Activated naive CD8-positive, alpha-beta T cell (primary cell): ENCODE data around the gene METTL23.
"Not testable (repeated sequence)": the region's sequence is repeated elsewhere in the genome, so short reads cannot be mapped to it uniquely, and the experiment has no call there.

Experiments
- H3K27ac Mint-ChIP-seq: one replicate; pipeline ENCODE4 v1.8.0; 2021; ENCODE audit warnings: mixed read lengths
- H3K27me3 Mint-ChIP-seq: one replicate; pipeline ENCODE4 v1.8.0; 2021; ENCODE audit warnings: mixed read lengths
- H3K36me3 Mint-ChIP-seq: one replicate; pipeline ENCODE4 v1.8.0; 2021; ENCODE audit warnings: mixed read lengths
- H3K4me1 Mint-ChIP-seq: one replicate; pipeline ENCODE4 v1.8.0; 2021; ENCODE audit warnings: low read depth, mixed read lengths
- H3K4me3 Mint-ChIP-seq: one replicate; pipeline ENCODE4 v1.8.0; 2021; ENCODE audit warnings: mild to moderate bottlenecking, mixed read lengths
- H3K9me3 Mint-ChIP-seq: one replicate; pipeline ENCODE4 v1.8.0; 2021; ENCODE audit warnings: low read depth, mixed read lengths

METTL23 gene

GRCh38 chr17:76744747-76745146, 18.1 kb downstream of the METTL23 start:
- no peaks in the 10 kb centered on the region for H3K9me3 Mint-ChIP-seq
- peaks cover 13% of the 10 kb centered on the region for H3K4me1 Mint-ChIP-seq
- H3K4me3 Mint-ChIP-seq = no peak overlapping the region
- H3K27me3 Mint-ChIP-seq = no peaks in the 10 kb centered on the region
- no peak overlapping the region for H3K27ac Mint-ChIP-seq
- peaks cover 16% of the 10 kb centered on the region for H3K36me3 Mint-ChIP-seq

- H3K4me3 Mint-ChIP-seq, H3K27ac Mint-ChIP-seq, H3K4me1 Mint-ChIP-seq, H3K9me3 Mint-ChIP-seq, H3K27me3 Mint-ChIP-seq: not testable (repeated sequence)
- peaks cover 16% of the 10 kb centered on the region for H3K36me3 Mint-ChIP-seq
Observed at GRCh38 chr17:76745785-76746184, 19.1 kb downstream of the METTL23 start.

GRCh38 chr17:76747716-76748363, 21.2 kb downstream of the METTL23 start:
- no peak overlapping the region for H3K27ac Mint-ChIP-seq
- peaks cover 11% of the 10 kb centered on the region for H3K36me3 Mint-ChIP-seq
- H3K4me3 Mint-ChIP-seq = no peak overlapping the region
- H3K27me3 Mint-ChIP-seq = no peaks in the 10 kb centered on the region
- no peaks in the 10 kb centered on the region for H3K9me3 Mint-ChIP-seq
- peaks cover 15% of the 10 kb centered on the region for H3K4me1 Mint-ChIP-seq

- peaks cover 11% of the 10 kb centered on the region for H3K36me3 Mint-ChIP-seq
- no peak overlapping the region for H3K27ac Mint-ChIP-seq
- H3K4me3 Mint-ChIP-seq = no peak overlapping the region
- H3K27me3 Mint-ChIP-seq = no peaks in the 10 kb centered on the region
- no peaks in the 10 kb centered on the region for H3K9me3 Mint-ChIP-seq
- peaks cover 23% of the 10 kb centered on the region for H3K4me1 Mint-ChIP-seq
Observed at GRCh38 chr17:76748657-76749056, 22.0 kb downstream of the METTL23 start.

GRCh38 chr17:76751416-76751993, 24.9 kb downstream of the METTL23 start:
- peak overlapping the region; percentile 95 for H3K27ac Mint-ChIP-seq
- no peak overlapping the region for H3K4me3 Mint-ChIP-seq
- H3K36me3 Mint-ChIP-seq = peaks cover 4% of the 10 kb centered on the region
- peaks cover 25% of the 10 kb centered on the region for H3K4me1 Mint-ChIP-seq
- no peaks in the 10 kb centered on the region for H3K9me3 Mint-ChIP-seq
- no peaks in the 10 kb centered on the region for H3K27me3 Mint-ChIP-seq

- no peaks in the 10 kb centered on the region for H3K9me3 Mint-ChIP-seq
- H3K27ac Mint-ChIP-seq = peak overlapping the region; percentile 95
- peak overlapping the region; percentile 76 for H3K4me3 Mint-ChIP-seq
- H3K36me3 Mint-ChIP-seq = peaks cover 6% of the 10 kb centered on the region
- H3K4me1 Mint-ChIP-seq = peaks cover 25% of the 10 kb centered on the region
- no peaks in the 10 kb centered on the region for H3K27me3 Mint-ChIP-seq
Observed at GRCh38 chr17:76752006-76752405, 25.4 kb downstream of the METTL23 start.

- Mint-ChIP-seq H3K27ac (peak overlapping the region; percentile 98), H3K4me1 (peaks cover 25% of the 10 kb centered on the region), H3K27me3 (no peaks in the 10 kb centered on the region), H3K9me3 (no peaks in the 10 kb centered on the region), H3K4me3 (peak overlapping the region; percentile 85), H3K36me3 (peaks cover 8% of the 10 kb centered on the region)
Observed at GRCh38 chr17:76753061-76753961, 26.7 kb downstream of the METTL23 start.

- no peaks in the 10 kb centered on the region for H3K9me3 Mint-ChIP-seq
- peaks cover 25% of the 10 kb centered on the region for H3K4me1 Mint-ChIP-seq
- no peaks in the 10 kb centered on the region for H3K27me3 Mint-ChIP-seq
- H3K4me3 Mint-ChIP-seq = no peak overlapping the region
- no peak overlapping the region for H3K27ac Mint-ChIP-seq
- H3K36me3 Mint-ChIP-seq = peaks cover 6% of the 10 kb centered on the region
Observed at GRCh38 chr17:76755285-76755684, 28.6 kb downstream of the METTL23 start.

- H3K36me3 Mint-ChIP-seq = peaks cover 9% of the 10 kb centered on the region
Observed at GRCh38 chr17:76757256-76757655, 30.6 kb downstream of the METTL23 start.

GRCh38 chr17:76758570-76758969, 31.9 kb downstream of the METTL23 start:
- Mint-ChIP-seq H3K4me1 (peaks cover 8% of the 10 kb centered on the region), H3K36me3 (peaks cover 9% of the 10 kb centered on the region), H3K27me3 (no peaks in the 10 kb centered on the region), H3K9me3 (no peaks in the 10 kb centered on the region), H3K4me3 (no peak overlapping the region), H3K27ac (no peak overlapping the region)

More at GRCh38 chr17:76757256-76757655, 30.6 kb downstream of the METTL23 start:
- peaks cover 19% of the 10 kb centered on the region for H3K4me1 Mint-ChIP-seq
- no peak overlapping the region for H3K4me3 Mint-ChIP-seq
- no peak overlapping the region for H3K27ac Mint-ChIP-seq
- no peaks in the 10 kb centered on the region for H3K9me3 Mint-ChIP-seq
- no peaks in the 10 kb centered on the region for H3K27me3 Mint-ChIP-seq

- Mint-ChIP-seq H3K4me1 (peaks cover 24% of the 10 kb centered on the region), H3K36me3 (peaks cover 16% of the 10 kb centered on the region), H3K4me3 (peak overlapping the region; percentile 75), H3K9me3 (no peaks in the 10 kb centered on the region), H3K27ac (peak overlapping the region; percentile 95), H3K27me3 (no peaks in the 10 kb centered on the region)
Observed at GRCh38 chr17:76772842-76773525, 46.3 kb downstream of the METTL23 start.

- Mint-ChIP-seq H3K4me3 (no peak overlapping the region), H3K27ac (no peak overlapping the region), H3K4me1 (peaks cover 24% of the 10 kb centered on the region), H3K36me3 (peaks cover 10% of the 10 kb centered on the region), H3K9me3 (no peaks in the 10 kb centered on the region), H3K27me3 (no peaks in the 10 kb centered on the region)
Observed at GRCh38 chr17:76775021-76775600, 48.5 kb downstream of the METTL23 start.

GRCh38 chr17:76781056-76781982, 54.7 kb downstream of the METTL23 start:
- Mint-ChIP-seq H3K27ac (no peak overlapping the region), H3K4me3 (no peak overlapping the region), H3K9me3 (no peaks in the 10 kb centered on the region), H3K4me1 (no peaks in the 10 kb centered on the region), H3K36me3 (peaks cover 5% of the 10 kb centered on the region), H3K27me3 (no peaks in the 10 kb centered on the region)

GRCh38 chr17:76783146-76783545, 56.5 kb downstream of the METTL23 start:
- Mint-ChIP-seq H3K36me3 (peaks cover 5% of the 10 kb centered on the region), H3K4me3 (no peak overlapping the region), H3K27me3 (no peaks in the 10 kb centered on the region), H3K4me1 (no peaks in the 10 kb centered on the region), H3K27ac (no peak overlapping the region), H3K9me3 (no peaks in the 10 kb centered on the region)
